BJ (cell line): Measurements from ENCODE around the gene NR1H3. TPM values are rescaled to one million over a fixed set of nuclear protein-coding genes. Genes with fewer than 3 reads are reported as not detected.

Experiments
- CTCF ChIA-PET: fragments of 350-600 bp; formaldehyde crosslinking; extraction: SDS; loops from one replicate; lab custom pipeline; 2021; ENCODE audit warnings: antibody characterized with exemption, inconsistent platforms; lab: Yijun Ruan, JAX
- POLR2A ChIA-PET: fragments of 300-600 bp; sonication (Branson Sonifier 250); formaldehyde crosslinking; extraction: SDS; loops from one replicate; lab custom pipeline; 2021; ENCODE audit warnings: antibody characterized with exemption; lab: Charles Lee
- DNase-seq: peaks from one replicate; pipeline ENCODE4 v3.0.0-alpha.2; 2011; ENCODE audit warnings: low read depth
- H3K27me3 ChIP-seq: 2 replicates; pipeline ENCODE4 v1.6.0; 2011; ENCODE audit warnings: low read length; ENCODE audit not compliant: control insufficient read depth, insufficient read depth
- H3K36me3 ChIP-seq: 2 replicates; pipeline ENCODE4 v1.5.1; 2011; ENCODE audit warnings: low read length; ENCODE audit not compliant: control insufficient read depth, insufficient read depth
- H3K4me3 ChIP-seq: 2 replicates; pipeline ENCODE4 v1.5.1; 2011; ENCODE audit warnings: low read depth, mild to moderate bottlenecking, control low read depth, low read length
- CTCF ChIP-seq: IDR thresholded peaks from 2 replicates; pipeline ENCODE4 v1.5.1; 2011; ENCODE audit warnings: low read depth, mild to moderate bottlenecking, control low read depth, inconsistent platforms, low read length, moderate library complexity; ENCODE audit not compliant: insufficient read depth
- polyA plus RNA-seq: library from polyadenylated mRNA; depleted of rRNA; stranded (reverse); fragments of >200 nt; gene quantifications from 2 replicates; pipeline ENCODE4 v1.2.3, GENCODE V29; 2011

The NR1H3 gene
- polyA plus RNA-seq, 1 experiment = 25.9 TPM

GRCh38 chr11:47269002-47269828, 11.4 kb downstream of the NR1H3 start:
- CTCF ChIA-PET = no interaction called here
- POLR2A ChIA-PET = no interaction called here

DNA sequence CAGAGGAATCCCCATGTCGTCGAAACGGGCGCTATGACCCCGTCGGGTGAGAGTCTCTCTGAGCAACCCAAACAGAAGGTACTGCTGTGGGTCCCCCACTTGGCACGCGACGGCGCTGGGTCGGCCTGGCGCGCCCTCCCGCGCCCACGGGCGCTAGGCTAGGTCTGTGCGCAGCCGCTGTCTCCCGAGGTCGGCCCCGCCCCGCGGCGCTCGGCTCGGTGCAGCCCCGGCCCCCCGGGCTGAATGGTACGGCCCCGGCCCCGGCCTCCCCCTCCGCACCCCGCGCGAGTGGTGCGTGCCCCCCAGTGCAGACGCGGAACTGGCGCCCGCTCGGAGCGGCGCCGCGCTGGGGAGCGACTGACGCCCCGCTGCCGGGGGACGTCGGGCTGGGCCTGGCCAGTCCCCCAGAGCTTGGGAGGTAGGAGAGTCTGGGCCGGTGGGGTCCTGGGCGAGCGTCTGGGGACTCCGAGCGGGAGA, 12.1 kb downstream of the NR1H3 start, which contains the start of gene MADD:
MADD (plus strand) TSS at position 305 of the 477 bp plus-strand sequence.
- Histone ChIP-seq H3K36me3 (peaks cover 5% of the 10 kb centered on the region), H3K4me3 (peak within 1 kb of the TSS; percentile 89), H3K27me3 (no peaks in the 10 kb centered on the region)
- no peak for DNase-seq
- CTCF ChIA-PET = no interaction called here
- POLR2A ChIA-PET = no interaction called here
- no peak for TF ChIP-seq CTCF

More at GRCh38 chr11:47269002-47269828, 11.4 kb downstream of the NR1H3 start:
- TF ChIP-seq CTCF = 0 out of 2 replicates have a peak, but pooled peaks have one; percentile 21
- H3K36me3 ChIP-seq = peaks cover 1% of the 10 kb centered on the region; the same call in 1 of the 2 replicates
- peak overlapping the region; percentile 89 for H3K4me3 ChIP-seq
- DNase-seq = peak; percentile 71
- H3K27me3 ChIP-seq = no peaks in the 10 kb centered on the region

- Histone ChIP-seq H3K36me3 (peaks cover 7% of the 10 kb centered on the region), H3K27me3 (no peaks in the 10 kb centered on the region), H3K4me3 (peak overlapping the region; percentile 89)
- POLR2A ChIA-PET = interaction anchor here (0.6 kb wide), 1 partner anchor 178 kb away, joined by 4 read pairs; no protein-coding TSS in a partner anchor
- peak; percentile 19; the same call in 1 of the 2 replicates for TF ChIP-seq CTCF
- CTCF ChIA-PET = interaction anchor here (0.6 to 1.3 kb wide), 8 partner anchors 11 to 93 kb away, joined by 3 to 5 read pairs (median 3); partner anchors contain the start of gene NR1H3
- DNase-seq = no peak
Measured at GRCh38 chr11:47270331-47271271, 12.8 kb downstream of the NR1H3 start.

DNA sequence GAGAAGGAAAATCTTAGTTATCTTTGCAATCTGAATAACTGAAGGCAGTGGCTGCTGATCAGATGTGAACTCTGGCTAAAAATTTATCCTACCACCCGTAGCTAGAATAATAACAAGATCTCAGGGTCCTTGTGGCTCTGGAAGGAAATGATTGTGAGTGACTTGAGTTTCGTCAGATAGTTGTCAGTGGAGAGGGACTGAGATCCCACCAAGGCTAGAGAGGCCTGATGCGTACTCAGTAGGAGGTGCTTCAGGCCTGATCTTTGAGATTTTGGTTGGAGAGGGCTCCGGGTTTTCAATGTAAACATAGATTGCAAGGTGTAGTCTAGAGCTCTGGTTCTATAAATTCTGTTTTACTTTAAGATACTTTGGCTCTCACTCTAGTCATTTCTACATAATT, 13.5 kb downstream of the NR1H3 start:
- 0 out of 2 replicates have a peak overlapping the region, but pooled peaks have one; percentile 1 for H3K4me3 ChIP-seq
- no peak for TF ChIP-seq CTCF
- DNase-seq = no peak
- POLR2A ChIA-PET = interaction anchor here (0.6 kb wide), 1 partner anchor 177 kb away, joined by 4 read pairs; no protein-coding TSS in a partner anchor
- CTCF ChIA-PET = interaction anchor here (0.6 to 1.3 kb wide), 8 partner anchors 11 to 94 kb away, joined by 3 to 5 read pairs (median 3); partner anchors contain the start of gene NR1H3
- H3K36me3 ChIP-seq = peaks cover 14% of the 10 kb centered on the region
- H3K27me3 ChIP-seq = no peaks in the 10 kb centered on the region
